DLD1 (cell line): ENCODE results near the gene PDE4B.

Source experiments
- in situ Hi-C: cut with HindIII; loops from 2 replicates; pipeline ENCODE4 v1.10.0; 2017; ENCODE audit warnings: low sequenced_read_pairs

Gene PDE4B

GRCh38 chr1:66367369-66367768 lies 574.7 kb downstream of the PDE4B start:
- in situ Hi-C loops, result no loop called here

GRCh38 chr1:66368261-66368660 lies 575.6 kb downstream of the PDE4B start:
- in situ Hi-C loops, result no loop called here

- in situ Hi-C loops, result no loop called here
Observed at GRCh38 chr1:66370462-66370971, 577.8 kb downstream of the PDE4B start.

- in situ Hi-C loops, result no loop called here
Observed at GRCh38 chr1:66371233-66372005, 578.7 kb downstream of the PDE4B start.

GRCh38 chr1:66372522-66373101 lies 579.9 kb downstream of the PDE4B start:
- in situ Hi-C loops, result no loop called here

- in situ Hi-C loops, result no loop called here
Observed at GRCh38 chr1:66373157-66373591, 580.5 kb downstream of the PDE4B start.

GRCh38 chr1:66374148-66374547 lies 581.5 kb downstream of the PDE4B start:
- in situ Hi-C loops, result no loop called here

- in situ Hi-C loops, result no loop called here
Observed at GRCh38 chr1:66374561-66375111, 581.9 kb downstream of the PDE4B start.

GRCh38 chr1:66375125-66375524 lies 582.4 kb downstream of the PDE4B start:
- in situ Hi-C loops, result no loop called here

- in situ Hi-C loops, result no loop called here
Observed at GRCh38 chr1:66380452-66381212, 587.9 kb downstream of the PDE4B start.

GRCh38 chr1:66381621-66382275 lies 589.1 kb downstream of the PDE4B start:
- in situ Hi-C loops, result no loop called here

- in situ Hi-C loops, result no loop called here
Observed at GRCh38 chr1:66383168-66383567, 590.5 kb downstream of the PDE4B start.

- in situ Hi-C loops, result no loop called here
Observed at GRCh38 chr1:66383611-66384010, 590.9 kb downstream of the PDE4B start.

- in situ Hi-C loops, result no loop called here
Observed at GRCh38 chr1:66384258-66384921, 591.7 kb downstream of the PDE4B start.

- in situ Hi-C loops, result no loop called here
Observed at GRCh38 chr1:66386712-66387111, 594.0 kb downstream of the PDE4B start.

- in situ Hi-C loops, result no loop called here
Observed at GRCh38 chr1:66388913-66389312, 596.2 kb downstream of the PDE4B start.

- in situ Hi-C loops, result no loop called here
Observed at GRCh38 chr1:66393586-66394287, 601.0 kb downstream of the PDE4B start.

GRCh38 chr1:66394603-66395002 lies 601.9 kb downstream of the PDE4B start:
- in situ Hi-C loops, result no loop called here

GRCh38 chr1:66395202-66396061 lies 602.7 kb downstream of the PDE4B start:
- in situ Hi-C loops, result no loop called here
